Fibroblast of lung (primary cell): Measurements from ENCODE around the gene KIF6. TPM values are rescaled to one million over a fixed set of nuclear protein-coding genes. Genes with fewer than 3 reads are reported as not detected.

Experiments used
- DNase-seq, 2 donors: peaks; one replicate each; pipeline versions ENCODE4 v3.0.0 to v3.0.0-alpha.2; 2010; ENCODE audit warnings: low read depth in 2 of 2
- H2AFZ ChIP-seq: 2 replicates; pipeline ENCODE4 v1.5.1; 2012; ENCODE audit warnings: low read length, control low read depth, inconsistent platforms
- H3K27ac ChIP-seq: 2 replicates; pipeline ENCODE4 v1.5.1; 2011; ENCODE audit warnings: low read length, control low read depth; ENCODE audit not compliant: insufficient read depth
- H3K27me3 ChIP-seq: 2 replicates; pipeline ENCODE4 v1.5.1; 2011; ENCODE audit warnings: mild to moderate bottlenecking, low read length; ENCODE audit not compliant: control insufficient read depth, insufficient read depth
- H3K36me3 ChIP-seq: 2 replicates; pipeline ENCODE4 v1.5.1; 2011; ENCODE audit warnings: low read length; ENCODE audit not compliant: control insufficient read depth, insufficient read depth
- H3K4me1 ChIP-seq: 2 replicates; pipeline ENCODE4 v1.5.1; 2011; ENCODE audit warnings: low read length; ENCODE audit not compliant: control insufficient read depth, insufficient read depth; ENCODE audit errors: extremely low read depth
- H3K4me2 ChIP-seq: 2 replicates; pipeline ENCODE4 v1.5.1; 2011; ENCODE audit warnings: low read length, control low read depth; ENCODE audit not compliant: insufficient read depth; ENCODE audit errors: extremely low read depth
- H3K4me3 ChIP-seq, 4 experiments: fragments of 200-600 bp in 1 of 4; sonication (generic) in 1 of 4; replicated peaks in 1 of 4; 2 replicates each; pipeline ENCODE4 v1.5.1; 2011 to 2016; ENCODE audit warnings: low read length in 4 of 4, low read depth in 3 of 4, mild to moderate bottlenecking in 3 of 4, control low read depth in 2 of 4, inconsistent platforms in 1 of 4, mixed read lengths in 1 of 4; ENCODE audit not compliant: insufficient read depth in 1 of 4; ENCODE audit errors: control extremely low read depth in 1 of 4
- H3K79me2 ChIP-seq: 2 replicates; pipeline ENCODE4 v1.5.1; 2012; ENCODE audit warnings: mild to moderate bottlenecking, low read length, inconsistent platforms; ENCODE audit not compliant: control insufficient read depth, insufficient read depth
- H3K9ac ChIP-seq: 2 replicates; pipeline ENCODE4 v1.5.1; 2011; ENCODE audit warnings: mild to moderate bottlenecking, low read length, control low read depth; ENCODE audit not compliant: insufficient read depth
- H3K9me3 ChIP-seq: 2 replicates; pipeline ENCODE4 v1.5.1; 2012; ENCODE audit warnings: low read depth, low read length; ENCODE audit not compliant: control insufficient read depth, insufficient read depth
- H4K20me1 ChIP-seq: 2 replicates; pipeline ENCODE4 v1.5.1; 2011; ENCODE audit warnings: low read length; ENCODE audit not compliant: control insufficient read depth, insufficient read depth; ENCODE audit errors: extremely low read depth
- CTCF ChIP-seq, 2 donors: IDR thresholded peaks in 1 of 2; conservative IDR thresholded peaks in 1 of 2; 1 replicate in 1 of 2; 2 replicates in 1 of 2; pipeline ENCODE4 v1.5.1; 2011 to 2012; ENCODE audit warnings: low read length in 2 of 2, control low read depth in 1 of 2, inconsistent platforms in 1 of 2, low read depth in 1 of 2, mild to moderate bottlenecking in 1 of 2
- EZH2 ChIP-seq: IDR thresholded peaks from 2 replicates; pipeline ENCODE4 v1.5.1; 2012; ENCODE audit warnings: low read length, control low read depth, mild to moderate bottlenecking; ENCODE audit errors: missing control alignments
- polyA plus RNA-seq, 2 donors: library from polyadenylated mRNA; depleted of rRNA in 1 of 2; stranded (reverse) in 1 of 2; unstranded in 1 of 2; fragments of >200 nt; gene quantifications; 2 replicates each; pipeline ENCODE4 v1.2.1, GENCODE V29; 2011 to 2012; ENCODE audit warnings: missing spikeins in 1 of 2
- total RNA-seq: library from RNA; depleted of rRNA; stranded (reverse); fragments of >200 nt; gene quantifications from 2 replicates; pipeline ENCODE4 v1.2.1, GENCODE V29; 2014

KIF6 gene
- total and polyA plus RNA-seq, 2 donors (not counting 1 experiment from before 2014, with no cell fraction given), result 0.24 to 0.83 TPM

- TF ChIP-seq CTCF (conservative IDR thresholded peaks at IDR 0.05 in 1 of 2, IDR thresholded peaks at IDR 0.05 in 1 of 2; ENCODE audit: low read depth in 1 of 2, low read length in 2 of 2) (no peak), EZH2 (no peak)
- H3K9me3 ChIP-seq, result no peaks in the 10 kb centered on the region
- no peak overlapping the region for H3K27ac ChIP-seq
- H3K36me3 ChIP-seq, result no peaks in the 10 kb centered on the region
- H3K4me2 ChIP-seq, result no peak overlapping the region
- H3K9ac ChIP-seq, result no peak overlapping the region
- H4K20me1 ChIP-seq, result no peaks in the 10 kb centered on the region
- no peak for DNase-seq
- no peak overlapping the region for H2AFZ ChIP-seq
- no peaks in the 10 kb centered on the region for H3K27me3 ChIP-seq
- peaks cover under 1% of the 10 kb centered on the region for H3K4me1 ChIP-seq
- H3K79me2 ChIP-seq, result no peaks in the 10 kb centered on the region
- H3K4me3 ChIP-seq, result no peak overlapping the region
Observed at GRCh38 chr6:39563566-39564311, 161.5 kb downstream of the KIF6 start.

- H3K9me3 ChIP-seq, result no peaks in the 10 kb centered on the region
- H3K27ac ChIP-seq, result no peak overlapping the region
- no peaks in the 10 kb centered on the region for H3K27me3 ChIP-seq
- no peaks in the 10 kb centered on the region for H3K4me1 ChIP-seq
- TF ChIP-seq EZH2 (no peak), CTCF (conservative IDR thresholded peaks at IDR 0.05 in 1 of 2, IDR thresholded peaks at IDR 0.05 in 1 of 2; ENCODE audit: low read depth in 1 of 2, low read length in 2 of 2) (no peak)
- peak; percentile 52 to 75 for DNase-seq
- H3K4me2 ChIP-seq, result no peak overlapping the region
- H4K20me1 ChIP-seq, result no peaks in the 10 kb centered on the region
- no peak overlapping the region for H2AFZ ChIP-seq
- H3K36me3 ChIP-seq, result no peaks in the 10 kb centered on the region
- H3K9ac ChIP-seq, result no peak overlapping the region
- no peaks in the 10 kb centered on the region for H3K79me2 ChIP-seq
- H3K4me3 ChIP-seq, result no peak overlapping the region
Observed at GRCh38 chr6:39561536-39562266, 163.5 kb downstream of the KIF6 start.

GRCh38 chr6:39560915-39561314, 164.3 kb downstream of the KIF6 start:
- Histone ChIP-seq H3K79me2 (no peaks in the 10 kb centered on the region), H3K4me3 (no peak overlapping the region), H3K4me2 (no peak overlapping the region), H3K9me3 (no peaks in the 10 kb centered on the region), H3K9ac (no peak overlapping the region), H3K27me3 (no peaks in the 10 kb centered on the region), H3K36me3 (no peaks in the 10 kb centered on the region), H2AFZ (no peak overlapping the region), H3K27ac (no peak overlapping the region), H3K4me1 (no peaks in the 10 kb centered on the region), H4K20me1 (no peaks in the 10 kb centered on the region)
- DNase-seq, result no peak
- no peak for TF ChIP-seq CTCF (conservative IDR thresholded peaks at IDR 0.05 in 1 of 2, IDR thresholded peaks at IDR 0.05 in 1 of 2; ENCODE audit: low read depth in 1 of 2, low read length in 2 of 2)
- no peak for TF ChIP-seq EZH2
